Sciatic nerve (tissue), 2 donors: Measurements from ENCODE around the gene HMX1. TPM values are rescaled to one million over a fixed set of nuclear protein-coding genes. Genes with fewer than 3 reads are reported as not detected.

Experiments used
- ATAC-seq: fragments of 200-7000 bp; cut with Tn5 transposase; one replicate; pipeline ENCODE4 v1.9.1; 2020; ENCODE audit warnings: mild to moderate bottlenecking, moderate library complexity
- DNase-seq: peaks from one replicate; pipeline ENCODE4 v3.0.0-alpha.2; 2020; ENCODE audit warnings: low spot score
- intact Hi-C: fragments of 100-400 bp; cut with DNase I; formaldehyde crosslinking; loops from one replicate; pipeline ENCODE4 v1.14.2; 2022
- total RNA-seq: library from RNA; stranded (reverse); fragmentation: NEBNext Ultra II Directional; extraction: Animal tissue kit (Norgen Biotek cat#: 25700); gene quantifications from one replicate; pipeline ENCODE4 v1.2.1, GENCODE V29; 2021
- donor health status: DM: no; HTN: no; CAD: no.
- donor health status: DM: no; HTN: no; CAD: no.

The HMX1 gene
- total RNA-seq, 1 donor from 2014 or later, result not detected

GRCh38 chr4:8874003-8874895, 2.6 kb upstream of the HMX1 start:
- DNase-seq (no peak), ATAC-seq (no peak)
- intact Hi-C loops, result no loop called here

DNA sequence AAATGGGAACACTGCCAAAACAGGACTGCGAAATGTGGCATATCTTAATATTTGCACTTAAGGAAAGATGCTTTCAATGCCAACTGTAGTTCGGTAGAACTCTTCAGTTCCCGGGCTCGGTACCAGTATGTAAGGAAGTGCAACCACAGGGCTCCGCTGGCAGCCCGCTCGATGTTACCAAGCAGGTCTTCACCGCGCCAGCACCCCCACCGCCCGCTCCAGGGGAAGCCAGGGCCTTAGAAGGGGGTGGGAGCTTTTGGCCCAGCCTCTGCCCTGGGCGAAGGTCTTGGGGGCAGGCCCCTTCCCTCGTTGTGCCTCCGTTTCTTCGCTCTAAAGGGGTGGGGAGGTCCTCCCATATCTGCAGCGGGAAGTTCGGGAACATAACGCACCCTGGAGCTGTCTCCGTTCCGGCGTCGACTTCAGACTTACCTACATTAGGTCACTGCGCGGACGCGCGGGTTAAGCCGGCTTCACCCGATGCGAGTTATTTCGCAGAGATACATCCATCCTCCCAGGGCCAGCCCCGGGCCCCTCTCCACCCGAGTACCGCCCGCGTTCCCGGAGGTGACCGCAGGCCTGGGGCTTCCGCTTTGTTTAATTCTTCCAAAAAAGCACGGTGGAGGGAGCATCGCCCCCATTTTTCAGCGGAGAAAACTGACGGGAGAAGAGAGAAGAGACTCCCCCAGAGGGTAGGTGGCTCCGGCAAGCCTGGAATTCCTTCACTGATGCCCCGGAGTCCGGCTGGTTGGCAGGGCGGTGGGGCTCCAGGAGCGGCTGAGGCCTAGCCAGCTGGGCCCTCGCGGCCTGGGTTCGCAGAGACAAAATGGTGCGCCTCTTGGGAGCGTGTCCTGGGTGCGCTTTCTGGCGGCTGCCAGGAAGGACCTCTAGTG, 1.0 kb upstream of the HMX1 start:
- intact Hi-C loops, result no loop called here
- DNase-seq, result no peak
- ATAC-seq, result no peak

DNA sequence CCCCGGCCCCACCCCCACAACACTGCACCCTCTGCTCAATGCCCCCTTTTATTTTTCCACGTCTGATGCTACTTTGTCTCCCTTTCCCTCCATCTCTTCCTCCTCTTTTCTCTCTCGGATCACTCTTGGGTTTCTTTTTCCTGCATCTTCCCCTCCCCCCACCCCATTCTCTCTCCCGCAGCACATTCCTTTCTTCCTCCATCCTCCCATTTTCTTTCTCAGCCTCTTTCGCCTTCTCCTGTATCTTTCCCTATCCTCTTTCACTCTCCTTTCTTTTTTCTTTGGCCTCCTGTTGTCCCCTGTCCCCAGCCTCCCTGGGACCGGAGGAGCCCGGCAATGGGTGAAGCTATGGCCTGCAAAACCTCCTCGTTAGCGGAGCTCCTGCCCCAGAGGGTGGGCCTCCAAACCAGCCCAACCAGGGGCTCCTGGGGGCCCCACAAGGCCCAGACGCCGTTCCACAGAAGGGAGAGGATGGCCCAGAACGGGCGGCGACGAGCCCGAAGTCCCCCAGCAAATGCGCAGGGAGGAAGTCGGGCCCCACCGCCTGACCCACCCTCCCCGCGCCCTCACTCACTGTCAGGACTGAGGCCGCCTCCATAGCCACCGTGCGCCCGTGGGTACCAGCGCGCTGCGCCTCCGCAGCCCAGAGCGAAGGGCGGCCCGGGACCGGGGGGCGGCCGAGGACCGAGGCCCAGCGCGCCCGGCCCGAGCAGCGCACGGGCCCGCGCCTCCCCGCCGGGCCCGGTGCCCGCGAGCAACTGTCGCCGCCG, 807 bp downstream of the HMX1 start:
- ATAC-seq, result no peak
- no peak for DNase-seq
- intact Hi-C loops, result no loop called here

DNA sequence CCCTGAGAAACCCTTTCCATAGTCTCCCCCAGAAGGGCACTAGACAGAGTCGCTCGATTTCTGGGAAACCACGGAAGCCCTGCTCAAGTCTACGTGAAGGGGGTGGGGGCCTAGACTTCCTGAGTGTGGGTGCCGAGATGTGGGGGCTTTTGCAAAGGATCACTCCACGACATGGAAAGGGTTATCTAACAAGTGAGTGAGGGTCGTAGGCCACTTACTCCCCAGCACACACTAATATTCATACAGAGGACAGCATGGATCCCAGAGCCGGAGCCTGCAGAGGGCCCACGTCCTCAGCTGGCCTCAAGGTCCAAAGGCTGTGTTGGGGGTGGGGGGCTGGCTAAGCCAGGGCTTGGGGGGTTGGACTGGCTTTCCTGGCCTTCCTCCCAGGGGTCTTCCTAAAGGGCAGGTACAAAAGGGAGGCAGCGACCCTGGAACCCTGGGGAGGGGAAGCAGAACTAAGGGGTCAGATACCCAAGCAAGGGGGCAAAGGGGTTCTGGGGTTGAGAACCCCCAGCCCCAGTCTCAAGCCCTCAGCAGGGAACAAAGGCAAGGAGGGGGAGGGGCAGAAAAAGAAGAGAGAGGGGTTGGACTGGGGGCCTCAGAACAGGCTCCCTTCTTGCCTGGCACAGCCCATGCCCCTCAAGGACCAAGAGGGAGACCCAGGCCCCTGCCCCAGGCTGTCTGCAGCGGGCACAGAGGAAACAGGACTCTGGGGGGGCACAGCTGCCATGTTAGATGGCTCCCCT, 1.6 kb downstream of the HMX1 start:
- ATAC-seq (no peak), DNase-seq (no peak)
- intact Hi-C loops, result no loop called here

DNA sequence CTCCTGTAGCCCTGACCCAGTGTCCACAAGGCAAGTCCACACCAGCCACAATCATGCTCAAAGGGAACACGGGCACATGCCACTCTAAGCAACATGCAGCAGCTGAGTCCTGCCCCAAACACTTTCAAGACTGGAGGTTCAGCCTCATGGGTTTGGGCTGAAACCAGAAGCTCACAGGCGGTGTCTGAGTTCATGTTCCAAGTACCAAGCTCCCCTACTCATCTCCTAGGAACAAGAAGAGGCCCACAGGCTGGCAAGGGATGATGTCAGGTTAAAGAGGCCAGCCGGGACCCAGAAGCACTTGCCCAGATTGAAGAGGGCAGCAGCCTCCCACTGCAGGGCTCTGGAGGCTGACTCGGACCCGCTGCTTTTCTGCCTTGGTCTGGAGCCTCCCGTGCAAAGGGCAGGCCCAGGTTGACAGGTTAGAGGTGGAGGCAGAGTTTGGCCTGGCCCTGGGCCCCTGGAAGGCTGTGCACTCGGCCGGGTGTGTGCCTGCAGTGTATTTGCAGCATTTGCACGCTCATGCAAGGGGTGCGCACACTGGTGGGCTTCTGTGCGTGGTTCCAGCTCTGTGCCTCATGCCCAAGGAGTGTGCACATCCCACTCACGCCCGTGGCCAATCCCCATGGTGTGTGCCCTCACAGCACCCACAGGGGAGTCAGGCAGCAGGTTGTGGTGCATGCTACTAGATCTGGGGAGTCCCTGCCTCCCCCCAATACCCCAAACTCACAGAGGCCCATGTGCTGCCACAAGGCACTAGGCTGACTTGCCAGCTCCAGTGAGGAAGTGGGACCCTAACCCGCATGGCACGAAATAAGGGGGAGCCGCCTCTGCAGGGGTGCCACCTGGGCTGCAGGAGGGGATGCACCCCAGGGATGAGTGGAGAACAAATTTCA, 2.4 kb downstream of the HMX1 start:
- DNase-seq (no peak), ATAC-seq (no peak)
- intact Hi-C loops, result no loop called here

GRCh38 chr4:8868321-8869001, 3.2 kb downstream of the HMX1 start:
- intact Hi-C loops, result no loop called here
- no peak for ATAC-seq

DNA sequence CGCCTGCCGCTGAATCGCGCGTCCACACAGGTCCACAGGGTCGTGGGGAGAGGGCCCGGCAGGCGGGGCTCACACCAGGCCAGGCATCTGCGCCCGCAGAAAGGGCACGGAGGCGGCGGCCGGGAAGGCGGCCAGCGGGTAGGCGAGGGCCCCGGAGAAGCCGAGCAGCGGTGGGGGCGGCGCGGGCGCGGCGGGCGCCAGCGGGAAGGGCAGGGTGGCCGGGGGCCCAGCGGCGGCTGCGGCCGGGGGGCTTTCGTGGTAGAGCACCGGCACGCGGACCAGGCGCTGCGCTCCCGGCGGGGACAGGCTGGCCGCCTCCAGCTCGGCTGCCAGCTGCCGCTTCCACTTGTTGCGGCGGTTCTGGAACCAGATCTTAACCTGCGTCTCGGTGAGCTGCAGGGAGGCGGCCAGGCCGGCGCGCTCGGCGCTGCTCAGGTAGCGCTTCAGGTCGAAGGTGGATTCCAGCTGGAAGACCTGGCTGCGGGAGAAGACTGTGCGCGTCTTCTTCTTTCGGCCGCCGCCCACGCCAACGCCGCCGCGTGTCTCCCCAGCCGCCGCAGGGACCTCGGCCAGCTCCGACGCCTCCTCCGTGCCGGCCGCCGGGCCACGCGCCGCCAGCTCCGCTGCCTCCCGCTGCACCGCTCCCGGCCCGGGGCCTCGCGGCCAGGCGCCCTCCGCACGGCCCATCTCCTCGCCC, 3.9 kb downstream of the HMX1 start:
- intact Hi-C loops, result no loop called here
- no peak for ATAC-seq
- no peak for DNase-seq

More at GRCh38 chr4:8868321-8869001, 3.2 kb downstream of the HMX1 start:
- no peak for DNase-seq

GRCh38 chr4:8866828-8867623, 4.6 kb downstream of the HMX1 start:
- DNase-seq (no peak), ATAC-seq (no peak)
- intact Hi-C loops, result no loop called here

GRCh38 chr4:8866421-8866820, 5.2 kb downstream of the HMX1 start:
- intact Hi-C loops, result no loop called here
- no peak for ATAC-seq
- DNase-seq, result no peak

DNA sequence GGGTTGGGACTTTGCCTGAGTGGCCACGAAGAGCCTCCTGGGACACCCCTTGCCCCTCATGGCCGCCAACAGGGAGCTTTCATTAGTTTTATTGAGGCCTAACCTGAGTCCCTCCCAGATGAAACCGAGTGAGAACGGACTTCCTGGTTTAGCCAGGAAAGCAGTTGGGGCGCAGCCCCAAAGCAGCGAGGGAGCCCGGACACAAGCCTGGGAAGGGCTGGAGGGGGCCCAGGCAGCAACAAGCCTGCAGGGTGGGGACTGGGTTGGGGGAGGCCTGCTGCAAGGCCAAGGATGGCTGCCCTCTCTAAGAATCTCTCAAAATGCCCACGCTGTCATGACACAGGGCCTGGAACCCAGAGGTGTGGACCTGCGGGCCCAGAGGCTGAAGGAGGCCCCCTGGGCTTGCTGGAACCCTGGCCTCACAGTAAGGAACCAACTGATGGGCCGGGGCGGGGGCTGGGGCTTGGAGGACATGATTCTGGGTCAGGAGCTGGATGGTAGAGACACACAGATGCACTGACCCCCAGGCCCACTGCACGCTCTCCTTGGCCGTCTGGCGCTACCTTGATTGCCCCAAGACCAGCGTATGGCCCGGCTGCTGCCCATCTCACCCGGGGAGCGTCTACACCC, 5.8 kb downstream of the HMX1 start:
- intact Hi-C loops, result no loop called here
- no peak for DNase-seq
- peak; percentile 13 for ATAC-seq

DNA sequence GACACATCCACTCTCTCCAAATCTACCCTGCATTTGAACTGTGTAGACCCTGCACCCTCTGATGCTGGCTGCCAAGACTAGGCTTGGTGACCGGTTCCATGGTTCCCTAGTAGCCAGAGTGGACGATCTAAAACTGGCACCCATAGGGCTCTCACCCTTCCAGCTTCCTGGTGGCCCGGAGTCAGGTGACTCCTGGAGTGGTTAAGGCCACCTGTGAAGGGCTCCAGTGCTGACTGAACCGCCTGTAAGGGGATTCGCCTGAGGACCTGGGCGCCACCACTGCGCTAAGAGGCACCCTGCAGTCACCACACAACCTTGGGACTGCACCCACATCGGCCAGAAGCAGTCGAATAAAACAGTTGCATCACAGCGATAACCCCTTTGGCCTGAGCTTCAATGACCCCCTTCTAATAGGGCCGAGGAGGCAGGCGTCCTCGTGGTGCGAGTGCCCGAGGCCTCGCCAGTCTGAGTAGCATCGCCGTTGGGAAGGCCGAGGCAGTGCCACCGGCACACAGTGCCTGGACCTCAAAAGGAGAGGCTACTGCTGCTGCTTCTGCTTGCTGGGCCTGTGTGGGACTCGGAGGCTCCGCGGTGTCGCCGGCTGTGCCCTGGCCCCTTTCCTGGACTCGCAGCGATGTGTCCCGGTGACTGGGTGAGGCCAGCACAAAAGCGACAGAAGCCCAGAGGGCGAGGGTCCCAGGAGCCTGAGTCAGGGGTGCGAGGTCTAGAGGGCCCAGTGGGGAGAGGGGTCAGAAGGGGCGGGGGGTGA, 6.5 kb downstream of the HMX1 start:
- DNase-seq (no peak), ATAC-seq (no peak)
- intact Hi-C loops, result no loop called here

GRCh38 chr4:8863686-8864682, 7.7 kb downstream of the HMX1 start:
- no peak for DNase-seq
- intact Hi-C loops, result no loop called here
- no peak for ATAC-seq
